ENCODE measurements around the gene TBC1D2B. TPM values are rescaled to one million over a fixed set of nuclear protein-coding genes. Genes with fewer than 3 reads are reported as not detected.

Gene TBC1D2B
- total RNA-seq, 2 experiments from 2014 or later, result 57.1 to 60.3 TPM

- DNase-seq, result peak; percentile 42
- intact Hi-C loops (cut with micrococcal nuclease), result no loop called here
- Mint-ChIP-seq H3K4me3 (peak overlapping the region; percentile 66), H3K9me3 (no peaks in the 10 kb centered on the region), H3K36me3 (ENCODE audit: low read depth) (peaks cover 1% of the 10 kb centered on the region), H3K4me1 (ENCODE audit: low read depth) (peaks cover 28% of the 10 kb centered on the region), H3K27me3 (ENCODE audit: low read depth) (no peaks in the 10 kb centered on the region), H3K27ac (peak overlapping the region; percentile 97)
- CTCF ChIA-PET, result interaction anchor here (0.8 to 2.9 kb wide), 5 partner anchors 10 to 126 kb away, joined by 3 to 10 read pairs (median 3); no protein-coding TSS in a partner anchor
Observed at GRCh38 chr15:78069052-78069414, 8.5 kb downstream of the TBC1D2B start.

GRCh38 chr15:78067328-78068228 lies 9.9 kb downstream of the TBC1D2B start:
- Mint-ChIP-seq H3K36me3 (ENCODE audit: low read depth) (peaks cover 1% of the 10 kb centered on the region), H3K4me3 (no peak overlapping the region), H3K4me1 (ENCODE audit: low read depth) (peaks cover 17% of the 10 kb centered on the region), H3K9me3 (no peaks in the 10 kb centered on the region), H3K27ac (peak overlapping the region; percentile 33), H3K27me3 (ENCODE audit: low read depth) (no peaks in the 10 kb centered on the region)
- intact Hi-C loops (cut with micrococcal nuclease), result loop anchor here (1.0 kb wide), 1 partner anchor 17 kb away; no protein-coding TSS in a partner anchor
- CTCF ChIA-PET, result interaction anchor here (0.7 to 2.9 kb wide), 11 partner anchors 10 to 128 kb away, joined by 3 to 10 read pairs (median 3); partner anchors contain the start of gene TBC1D2B
- no peak for DNase-seq

- H3K27me3 Mint-ChIP-seq (ENCODE audit: low read depth), result no peaks in the 10 kb centered on the region
- H3K4me1 Mint-ChIP-seq (ENCODE audit: low read depth), result peaks cover 12% of the 10 kb centered on the region
- CTCF ChIA-PET, result interaction anchor here (1.2 to 2.9 kb wide), 3 partner anchors 14 to 107 kb away, joined by 3 to 10 read pairs (median 4); no protein-coding TSS in a partner anchor
- H3K27ac Mint-ChIP-seq, result peak overlapping the region; percentile 34
- peaks cover 1% of the 10 kb centered on the region for H3K36me3 Mint-ChIP-seq (ENCODE audit: low read depth)
- DNase-seq, result no peak
- H3K9me3 Mint-ChIP-seq, result no peaks in the 10 kb centered on the region
- no peak overlapping the region for H3K4me3 Mint-ChIP-seq
- intact Hi-C loops (cut with micrococcal nuclease), result no loop called here
Observed at GRCh38 chr15:78065973-78066946, 11.3 kb downstream of the TBC1D2B start.

GRCh38 chr15:78065284-78065872 lies 12.1 kb downstream of the TBC1D2B start:
- CTCF ChIA-PET, result no interaction called here
- intact Hi-C loops (cut with micrococcal nuclease), result no loop called here
- H3K4me1 Mint-ChIP-seq (ENCODE audit: low read depth), result peaks cover 10% of the 10 kb centered on the region
- no peak overlapping the region for H3K4me3 Mint-ChIP-seq
- no peak for DNase-seq
- no peak overlapping the region for H3K27ac Mint-ChIP-seq
- no peaks in the 10 kb centered on the region for H3K27me3 Mint-ChIP-seq (ENCODE audit: low read depth)
- H3K9me3 Mint-ChIP-seq, result no peaks in the 10 kb centered on the region
- H3K36me3 Mint-ChIP-seq (ENCODE audit: low read depth), result peaks cover 1% of the 10 kb centered on the region

- DNase-seq, result no peak
- peaks cover 19% of the 10 kb centered on the region for H3K4me1 Mint-ChIP-seq (ENCODE audit: low read depth)
- CTCF ChIA-PET, result no interaction called here
Observed at GRCh38 chr15:78064544-78064943, 13.0 kb downstream of the TBC1D2B start.

GRCh38 chr15:78063970-78064385 lies 13.5 kb downstream of the TBC1D2B start:
- DNase-seq, result no peak
- intact Hi-C loops (cut with micrococcal nuclease), result no loop called here
- CTCF ChIA-PET, result interaction anchor here (0.6 kb wide), 1 partner anchor 106 kb away, joined by 3 read pairs; no protein-coding TSS in a partner anchor
- no peaks in the 10 kb centered on the region for H3K9me3 Mint-ChIP-seq
- peaks cover 24% of the 10 kb centered on the region for H3K4me1 Mint-ChIP-seq (ENCODE audit: low read depth)
- H3K36me3 Mint-ChIP-seq (ENCODE audit: low read depth), result peaks cover 1% of the 10 kb centered on the region
- no peak overlapping the region for H3K27ac Mint-ChIP-seq
- H3K27me3 Mint-ChIP-seq (ENCODE audit: low read depth), result no peaks in the 10 kb centered on the region
- H3K4me3 Mint-ChIP-seq, result no peak overlapping the region

More at GRCh38 chr15:78064544-78064943, 13.0 kb downstream of the TBC1D2B start:
- Mint-ChIP-seq H3K9me3 (no peaks in the 10 kb centered on the region), H3K27ac (no peak overlapping the region), H3K4me3 (no peak overlapping the region), H3K36me3 (ENCODE audit: low read depth) (peaks cover 1% of the 10 kb centered on the region), H3K27me3 (ENCODE audit: low read depth) (no peaks in the 10 kb centered on the region)
- intact Hi-C loops (cut with micrococcal nuclease), result no loop called here

- no peak overlapping the region for H3K4me3 Mint-ChIP-seq
Observed at GRCh38 chr15:78063217-78063616, 14.3 kb downstream of the TBC1D2B start.

GRCh38 chr15:78061963-78062427 lies 15.5 kb downstream of the TBC1D2B start:
- Mint-ChIP-seq H3K4me3 (peak overlapping the region; percentile 56), H3K27me3 (ENCODE audit: low read depth) (no peaks in the 10 kb centered on the region), H3K4me1 (ENCODE audit: low read depth) (peaks cover 41% of the 10 kb centered on the region), H3K36me3 (ENCODE audit: low read depth) (peaks cover 1% of the 10 kb centered on the region), H3K9me3 (no peaks in the 10 kb centered on the region), H3K27ac (peak overlapping the region; percentile 33)
- peak; percentile 50 for DNase-seq
- intact Hi-C loops (cut with micrococcal nuclease), result no loop called here
- CTCF ChIA-PET, result interaction anchor here (0.7 to 1.7 kb wide), 5 partner anchors 10 to 389 kb away, joined by 3 to 8 read pairs (median 3); no protein-coding TSS in a partner anchor

More at GRCh38 chr15:78063217-78063616, 14.3 kb downstream of the TBC1D2B start:
- CTCF ChIA-PET, result interaction anchor here (0.6 to 1.7 kb wide), 3 partner anchors 29 to 105 kb away, joined by 3 to 5 read pairs (median 3); no protein-coding TSS in a partner anchor
- Mint-ChIP-seq H3K36me3 (ENCODE audit: low read depth) (peaks cover 1% of the 10 kb centered on the region), H3K27ac (no peak overlapping the region), H3K4me1 (ENCODE audit: low read depth) (peaks cover 31% of the 10 kb centered on the region), H3K27me3 (ENCODE audit: low read depth) (no peaks in the 10 kb centered on the region), H3K9me3 (no peaks in the 10 kb centered on the region)
- no peak for DNase-seq
- intact Hi-C loops (cut with micrococcal nuclease), result no loop called here

GRCh38 chr15:78060232-78060631 lies 17.3 kb downstream of the TBC1D2B start:
- Mint-ChIP-seq H3K9me3 (no peaks in the 10 kb centered on the region), H3K4me3 (no peak overlapping the region), H3K36me3 (ENCODE audit: low read depth) (no peaks in the 10 kb centered on the region), H3K4me1 (ENCODE audit: low read depth) (peaks cover 59% of the 10 kb centered on the region), H3K27me3 (ENCODE audit: low read depth) (no peaks in the 10 kb centered on the region), H3K27ac (no peak overlapping the region)
- CTCF ChIA-PET, result interaction anchor here (1.2 to 2.3 kb wide), 2 partner anchors 9 to 25 kb away, joined by 5 to 9 read pairs; no protein-coding TSS in a partner anchor
- intact Hi-C loops (cut with micrococcal nuclease), result loop anchor here (1.0 kb wide), 1 partner anchor 9 kb away; no protein-coding TSS in a partner anchor
- DNase-seq, result peak; percentile 39

GRCh38 chr15:78059110-78059839 lies 18.2 kb downstream of the TBC1D2B start:
- peak overlapping the region; percentile 67 for H3K27ac Mint-ChIP-seq
- H3K4me3 Mint-ChIP-seq, result no peak overlapping the region
- no peaks in the 10 kb centered on the region for H3K9me3 Mint-ChIP-seq
- H3K36me3 Mint-ChIP-seq (ENCODE audit: low read depth), result no peaks in the 10 kb centered on the region
- H3K4me1 Mint-ChIP-seq (ENCODE audit: low read depth), result peaks cover 63% of the 10 kb centered on the region
- DNase-seq, result no peak
- intact Hi-C loops (cut with micrococcal nuclease), result no loop called here
- no peaks in the 10 kb centered on the region for H3K27me3 Mint-ChIP-seq (ENCODE audit: low read depth)
- CTCF ChIA-PET, result interaction anchor here (0.7 to 2.3 kb wide), 4 partner anchors 10 to 53 kb away, joined by 3 to 9 read pairs (median 4); no protein-coding TSS in a partner anchor

All from activated naive CD4-positive, alpha-beta T cell treated with anti-CD3 and anti-CD28 coated beads for 36 hours (primary cell).